GM13977 (cell line): Measurements from ENCODE around the gene AHCYL2.

Experiments
- DNase-seq: peaks from one replicate; pipeline ENCODE4 v3.0.0; 2012; ENCODE audit warnings: low spot score
- CTCF ChIP-seq: IDR thresholded peaks from 2 replicates; pipeline ENCODE4 v1.5.1; 2012; ENCODE audit warnings: mild to moderate bottlenecking, control low read depth; ENCODE audit not compliant: insufficient read depth; ENCODE audit errors: extremely low read depth, missing control alignments
- in situ Hi-C: fragments of 300-500 bp; cut with MboI; formaldehyde crosslinking; loops from one replicate; pipeline ENCODE4 v1.12.0; 2022; ENCODE audit warnings: low sequenced_read_pairs, low pct_unique_long_range_greater_than_20kb, mixed read lengths, inconsistent platforms; ENCODE audit not compliant: unreplicated experiment

AHCYL2 gene

GRCh38 chr7:129433847-129434674, 209.2 kb downstream of the AHCYL2 start, which contains the start of gene STRIP2:
STRIP2 (plus strand) TSS chr7:129434432; CDS start chr7:129434473, 41 bp downstream.
- DNase-seq: peak; percentile 94
- TF ChIP-seq CTCF: no peak
- in situ Hi-C loops: no loop called here

DNA sequence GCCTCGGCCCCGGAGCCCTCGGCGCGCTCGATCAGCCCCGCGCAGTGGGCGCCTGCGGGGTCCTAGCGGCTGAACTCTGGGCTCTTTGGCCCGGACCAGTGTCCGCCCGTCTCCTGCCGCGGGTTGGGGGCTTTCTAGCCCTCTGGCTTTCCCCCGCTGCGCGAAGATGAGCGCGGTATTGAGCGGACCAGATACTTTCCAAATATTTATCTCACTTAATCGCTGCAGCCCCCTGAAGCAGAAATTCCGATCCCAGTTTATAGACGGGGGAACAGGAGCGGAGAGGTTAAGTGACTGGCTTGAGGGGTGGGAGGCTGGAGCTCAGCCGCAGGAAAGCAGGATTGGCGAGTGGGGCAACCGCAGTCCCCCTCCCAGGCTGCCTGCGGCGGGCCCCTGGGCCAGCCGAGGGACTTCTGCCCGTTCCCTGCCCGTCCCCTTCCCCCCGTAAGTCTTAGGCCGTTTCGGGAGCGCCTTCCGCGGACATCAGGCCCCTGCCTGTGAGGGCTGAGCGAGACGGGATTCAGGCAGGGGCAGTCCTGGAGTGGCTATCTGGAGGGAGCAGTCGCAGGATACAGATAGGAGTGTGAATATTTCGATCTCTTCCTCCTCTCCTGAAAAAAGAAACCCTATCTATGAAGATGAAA, 210.0 kb downstream of the AHCYL2 start:
- no peak for TF ChIP-seq CTCF
- in situ Hi-C loops: no loop called here
- no peak for DNase-seq

GRCh38 chr7:129435414-129435829, 210.6 kb downstream of the AHCYL2 start:
- in situ Hi-C loops: no loop called here
- no peak for TF ChIP-seq CTCF
- DNase-seq: no peak

GRCh38 chr7:129436335-129436923, 211.6 kb downstream of the AHCYL2 start:
- DNase-seq: no peak
- no peak for TF ChIP-seq CTCF
- in situ Hi-C loops: no loop called here

DNA sequence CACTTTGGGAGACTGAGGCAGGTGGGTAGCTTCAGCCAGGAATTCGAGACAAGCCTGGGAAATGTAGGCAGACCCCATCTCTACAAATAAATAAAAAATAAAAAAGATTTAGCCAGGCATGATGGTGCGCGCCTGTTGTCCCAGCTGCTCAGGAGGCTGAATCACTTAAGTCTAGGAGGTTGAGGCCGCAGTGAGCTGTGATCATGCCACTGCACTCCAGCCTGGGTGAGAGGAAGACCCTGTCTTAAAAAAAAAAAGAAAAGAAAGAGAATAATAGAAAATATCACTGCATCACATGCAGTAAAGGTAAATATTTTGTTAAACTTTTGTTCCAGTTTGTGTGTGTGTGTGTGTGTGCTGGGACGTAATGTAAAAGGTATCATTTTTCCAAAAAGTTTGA, 212.4 kb downstream of the AHCYL2 start:
- no peak for TF ChIP-seq CTCF
- DNase-seq: no peak
- in situ Hi-C loops: no loop called here

DNA sequence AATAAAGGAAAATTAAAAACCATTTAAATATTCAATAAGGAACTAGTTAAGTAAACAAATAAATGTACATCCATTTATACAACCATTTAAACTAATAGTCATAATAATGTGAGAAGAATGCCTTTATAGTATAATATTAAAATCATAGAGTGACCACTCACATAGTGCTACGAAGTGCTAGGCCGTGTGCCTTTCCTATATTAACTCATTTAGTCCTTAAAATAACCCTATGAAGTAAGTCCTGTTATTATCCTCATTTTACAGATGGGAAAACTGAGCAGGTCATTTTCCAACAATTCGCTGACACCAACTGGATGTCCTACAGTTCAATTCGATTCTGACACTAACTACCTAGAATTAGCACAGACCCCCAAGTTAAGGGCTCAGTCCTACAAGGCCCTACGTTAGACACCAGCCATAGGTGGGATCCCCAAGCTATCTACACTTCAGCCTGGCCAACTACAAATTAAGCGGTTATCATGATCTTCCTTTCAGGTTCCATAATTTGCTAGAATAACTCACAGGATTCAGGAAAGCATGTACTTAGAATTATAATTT, 213.5 kb downstream of the AHCYL2 start:
- no peak for TF ChIP-seq CTCF
- in situ Hi-C loops: no loop called here
- DNase-seq: no peak
